NT2/D1 (cell line): ENCODE data around the gene CHRNA3.

Experiments used
- SUZ12 ChIP-seq: IDR thresholded peaks from 2 replicates; pipeline ENCODE4 v1.6.1; 2011; ENCODE audit not compliant: insufficient read length, insufficient read depth; ENCODE audit errors: extremely low read depth
- ZNF274 ChIP-seq: IDR thresholded peaks from 2 replicates; pipeline ENCODE4 v1.6.1; 2011; ENCODE audit warnings: mild to moderate bottlenecking, low read depth, low read length

GRCh38 chr15:78635346-78635745 lies 14.6 kb upstream of the CHRNA3 start:
- TF ChIP-seq ZNF274 (no peak), SUZ12 (no peak)
